T47D (cell line): ENCODE data around the gene PRMT2.

Experiments used
- DNase-seq, 2 experiments: peaks; one replicate each; pipeline versions ENCODE4 v3.0.0 to v3.0.0-alpha.2; 2011 to 2012; ENCODE audit warnings: low read depth in 1 of 2, low spot score in 1 of 2
- JUND ChIP-seq: IDR thresholded peaks from 2 replicates; pipeline ENCODE4 v1.6.1; 2012; ENCODE audit warnings: low read depth
- in situ Hi-C: cut with HindIII; loops from 2 replicates; pipeline ENCODE4 v1.10.0; 2016; ENCODE audit warnings: low sequenced_read_pairs, low pct_unique_long_range_greater_than_20kb

The PRMT2 gene

GRCh38 chr21:46635324-46636180, at the start of gene PRMT2:
Gene PRMT2 (plus strand): TSS chr21:46635674. CDS start chr21:46636952, 1,278 bp downstream.
- in situ Hi-C loops: no loop called here
- no peak for TF ChIP-seq JUND
- peak; percentile 97 to 99 for DNase-seq

GRCh38 chr21:46594276-46594675, 41.2 kb upstream of the PRMT2 start:
- in situ Hi-C loops: no loop called here
- TF ChIP-seq JUND: no peak
- DNase-seq: peak in 1 of 2 experiments; percentile 53

- no peak for TF ChIP-seq JUND
- no peak for DNase-seq
- in situ Hi-C loops: no loop called here
These were observed 39.3 kb upstream of the PRMT2 start for GRCh38 chr21:46596201-46596600.

- no peak for DNase-seq
- in situ Hi-C loops: no loop called here
- no peak for TF ChIP-seq JUND
These were observed 38.4 kb upstream of the PRMT2 start for GRCh38 chr21:46597031-46597430.

GRCh38 chr21:46597896-46598343, 37.6 kb upstream of the PRMT2 start:
- no peak for TF ChIP-seq JUND
- no peak for DNase-seq
- in situ Hi-C loops: no loop called here

GRCh38 chr21:46598581-46599572, 36.6 kb upstream of the PRMT2 start:
- TF ChIP-seq JUND: no peak
- DNase-seq: no peak
- in situ Hi-C loops: no loop called here

GRCh38 chr21:46600305-46600704, 35.2 kb upstream of the PRMT2 start:
- DNase-seq: no peak
- TF ChIP-seq JUND: no peak
- in situ Hi-C loops: no loop called here

- DNase-seq: no peak
- in situ Hi-C loops: no loop called here
- TF ChIP-seq JUND: no peak
These were observed 34.5 kb upstream of the PRMT2 start for GRCh38 chr21:46600978-46601377.

GRCh38 chr21:46603228-46603627, 32.2 kb upstream of the PRMT2 start:
- no peak for DNase-seq
- TF ChIP-seq JUND: no peak
- in situ Hi-C loops: no loop called here

- in situ Hi-C loops: no loop called here
- DNase-seq: no peak
- no peak for TF ChIP-seq JUND
These were observed 31.0 kb upstream of the PRMT2 start for GRCh38 chr21:46604329-46604974.

- no peak for TF ChIP-seq JUND
- in situ Hi-C loops: no loop called here
- DNase-seq: no peak
These were observed 30.3 kb upstream of the PRMT2 start, which contains the start of gene S100B for GRCh38 chr21:46604975-46605766. Gene S100B (minus strand): TSS chr21:46605082. CDS start chr21:46602415, 2,667 bp downstream.
